Measurements from ENCODE around the gene ZNF600. TPM values are rescaled to one million over a fixed set of nuclear protein-coding genes. Genes with fewer than 3 reads are reported as not detected.

ZNF600 gene
- total and polyA plus RNA-seq, 2 of the 13 experiments (the other 11 are each of a cell fraction or from before 2014, with no cell fraction given): 15.0 to 16.4 TPM

GRCh38 chr19:52734893-52735661, 51.5 kb downstream of the ZNF600 start, which contains the start of gene ZNF611 (continued):
- TF ChIP-seq SMAD3 (CRISPR knock-in tag; IDR thresholded peaks at IDR 0.05) (no peak), ZNF3 (CRISPR knock-in tag; IDR thresholded peaks at IDR 0.05) (no peak), GATAD1 (CRISPR knock-in tag; IDR thresholded peaks at IDR 0.05) (no peak; the same call in 1 of the 2 replicates), ZMYM2 (CRISPR knock-in tag; IDR thresholded peaks at IDR 0.05) (no peak), ZNF530 (CRISPR knock-in tag; IDR thresholded peaks at IDR 0.05; ENCODE audit: low read depth) (no peak), ZNF703 (CRISPR knock-in tag; IDR thresholded peaks at IDR 0.05; ENCODE audit: borderline replicate concordance) (no peak), ZNF552 (CRISPR knock-in tag; IDR thresholded peaks at IDR 0.05; ENCODE audit: borderline replicate concordance) (no peak), ZFP91 (CRISPR knock-in tag; IDR thresholded peaks at IDR 0.05; ENCODE audit: borderline replicate concordance) (no peak; the same call in 1 of the 2 replicates), TOE1 (CRISPR knock-in tag; IDR thresholded peaks at IDR 0.05) (no peak), MAX (IDR thresholded peaks at IDR 0.05) (no peak), ZNF501 (CRISPR knock-in tag; IDR thresholded peaks at IDR 0.05) (no peak), ZNF576 (CRISPR knock-in tag; IDR thresholded peaks at IDR 0.05) (no peak), ZNF510 (CRISPR knock-in tag; IDR thresholded peaks at IDR 0.05; ENCODE audit: low read depth) (no peak), SOX5 (CRISPR knock-in tag; IDR thresholded peaks at IDR 0.05; ENCODE audit: borderline replicate concordance) (no peak), ZNF644 (CRISPR knock-in tag; IDR thresholded peaks at IDR 0.05; ENCODE audit: low read depth) (no peak), CEBPG (CRISPR knock-in tag; IDR thresholded peaks at IDR 0.05) (peak; percentile 52)
- TF ChIP-seq, protein P1, sequence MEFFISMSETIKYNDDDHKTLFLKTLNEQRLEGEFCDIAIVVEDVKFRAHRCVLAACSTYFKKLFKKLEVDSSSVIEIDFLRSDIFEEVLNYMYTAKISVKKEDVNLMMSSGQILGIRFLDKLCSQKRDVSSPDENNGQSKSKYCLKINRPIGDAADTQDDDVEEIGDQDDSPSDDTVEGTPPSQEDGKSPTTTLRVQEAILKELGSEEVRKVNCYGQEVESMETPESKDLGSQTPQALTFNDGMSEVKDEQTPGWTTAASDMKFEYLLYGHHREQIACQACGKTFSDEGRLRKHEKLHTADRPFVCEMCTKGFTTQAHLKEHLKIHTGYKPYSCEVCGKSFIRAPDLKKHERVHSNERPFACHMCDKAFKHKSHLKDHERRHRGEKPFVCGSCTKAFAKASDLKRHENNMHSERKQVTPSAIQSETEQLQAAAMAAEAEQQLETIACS (CRISPR knock-in tag; IDR thresholded peaks at IDR 0.05): no peak
- TF ChIP-seq, protein P2, sequence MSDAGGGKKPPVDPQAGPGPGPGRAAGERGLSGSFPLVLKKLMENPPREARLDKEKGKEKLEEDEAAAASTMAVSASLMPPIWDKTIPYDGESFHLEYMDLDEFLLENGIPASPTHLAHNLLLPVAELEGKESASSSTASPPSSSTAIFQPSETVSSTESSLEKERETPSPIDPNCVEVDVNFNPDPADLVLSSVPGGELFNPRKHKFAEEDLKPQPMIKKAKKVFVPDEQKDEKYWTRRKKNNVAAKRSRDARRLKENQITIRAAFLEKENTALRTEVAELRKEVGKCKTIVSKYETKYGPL (CRISPR knock-in tag; IDR thresholded peaks at IDR 0.05): no peak
- TF ChIP-seq, protein P3, sequence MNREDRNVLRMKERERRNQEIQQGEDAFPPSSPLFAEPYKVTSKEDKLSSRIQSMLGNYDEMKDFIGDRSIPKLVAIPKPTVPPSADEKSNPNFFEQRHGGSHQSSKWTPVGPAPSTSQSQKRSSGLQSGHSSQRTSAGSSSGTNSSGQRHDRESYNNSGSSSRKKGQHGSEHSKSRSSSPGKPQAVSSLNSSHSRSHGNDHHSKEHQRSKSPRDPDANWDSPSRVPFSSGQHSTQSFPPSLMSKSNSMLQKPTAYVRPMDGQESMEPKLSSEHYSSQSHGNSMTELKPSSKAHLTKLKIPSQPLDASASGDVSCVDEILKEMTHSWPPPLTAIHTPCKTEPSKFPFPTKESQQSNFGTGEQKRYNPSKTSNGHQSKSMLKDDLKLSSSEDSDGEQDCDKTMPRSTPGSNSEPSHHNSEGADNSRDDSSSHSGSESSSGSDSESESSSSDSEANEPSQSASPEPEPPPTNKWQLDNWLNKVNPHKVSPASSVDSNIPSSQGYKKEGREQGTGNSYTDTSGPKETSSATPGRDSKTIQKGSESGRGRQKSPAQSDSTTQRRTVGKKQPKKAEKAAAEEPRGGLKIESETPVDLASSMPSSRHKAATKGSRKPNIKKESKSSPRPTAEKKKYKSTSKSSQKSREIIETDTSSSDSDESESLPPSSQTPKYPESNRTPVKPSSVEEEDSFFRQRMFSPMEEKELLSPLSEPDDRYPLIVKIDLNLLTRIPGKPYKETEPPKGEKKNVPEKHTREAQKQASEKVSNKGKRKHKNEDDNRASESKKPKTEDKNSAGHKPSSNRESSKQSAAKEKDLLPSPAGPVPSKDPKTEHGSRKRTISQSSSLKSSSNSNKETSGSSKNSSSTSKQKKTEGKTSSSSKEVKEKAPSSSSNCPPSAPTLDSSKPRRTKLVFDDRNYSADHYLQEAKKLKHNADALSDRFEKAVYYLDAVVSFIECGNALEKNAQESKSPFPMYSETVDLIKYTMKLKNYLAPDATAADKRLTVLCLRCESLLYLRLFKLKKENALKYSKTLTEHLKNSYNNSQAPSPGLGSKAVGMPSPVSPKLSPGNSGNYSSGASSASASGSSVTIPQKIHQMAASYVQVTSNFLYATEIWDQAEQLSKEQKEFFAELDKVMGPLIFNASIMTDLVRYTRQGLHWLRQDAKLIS (CRISPR knock-in tag; IDR thresholded peaks at IDR 0.05): no peak
- TF ChIP-seq, protein P4, sequence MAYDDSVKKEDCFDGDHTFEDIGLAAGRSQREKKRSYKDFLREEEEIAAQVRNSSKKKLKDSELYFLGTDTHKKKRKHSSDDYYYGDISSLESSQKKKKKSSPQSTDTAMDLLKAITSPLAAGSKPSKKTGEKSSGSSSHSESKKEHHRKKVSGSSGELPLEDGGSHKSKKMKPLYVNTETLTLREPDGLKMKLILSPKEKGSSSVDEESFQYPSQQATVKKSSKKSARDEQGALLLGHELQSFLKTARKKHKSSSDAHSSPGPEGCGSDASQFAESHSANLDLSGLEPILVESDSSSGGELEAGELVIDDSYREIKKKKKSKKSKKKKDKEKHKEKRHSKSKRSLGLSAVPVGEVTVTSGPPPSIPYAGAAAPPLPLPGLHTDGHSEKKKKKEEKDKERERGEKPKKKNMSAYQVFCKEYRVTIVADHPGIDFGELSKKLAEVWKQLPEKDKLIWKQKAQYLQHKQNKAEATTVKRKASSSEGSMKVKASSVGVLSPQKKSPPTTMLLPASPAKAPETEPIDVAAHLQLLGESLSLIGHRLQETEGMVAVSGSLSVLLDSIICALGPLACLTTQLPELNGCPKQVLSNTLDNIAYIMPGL (CRISPR knock-in tag; IDR thresholded peaks at IDR 0.05; ENCODE audit: borderline replicate concordance in 1 of 2, low read depth in 1 of 2): no peak; a peak in 1 of 4 replicates

Measured in HepG2 (cell line).